HG02870 (cell line): ENCODE measurements around the gene WWOX.

Source experiments
- ATAC-seq: cut with Tn5 transposase; IDR thresholded peaks from one replicate; pipeline ENCODE4 v1.9.1; 2021; ENCODE audit warnings: mild to moderate bottlenecking, moderate library complexity; ENCODE audit not compliant: unreplicated experiment

Gene WWOX

GRCh38 chr16:78325468-78326352, 226.3 kb downstream of the WWOX start:
- no peak for ATAC-seq

GRCh38 chr16:78326731-78327130, 227.3 kb downstream of the WWOX start:
- ATAC-seq = no peak

GRCh38 chr16:78331731-78332130, 232.3 kb downstream of the WWOX start:
- no peak for ATAC-seq

- ATAC-seq = no peak
Observed at GRCh38 chr16:78333808-78334207, 234.4 kb downstream of the WWOX start.

- no peak for ATAC-seq
Observed at GRCh38 chr16:78340590-78340989, 241.1 kb downstream of the WWOX start.

- ATAC-seq = no peak
Observed at GRCh38 chr16:78348068-78348467, 248.6 kb downstream of the WWOX start.

- no peak for ATAC-seq
Observed at GRCh38 chr16:78348886-78349285, 249.4 kb downstream of the WWOX start.

GRCh38 chr16:78352184-78352583, 252.7 kb downstream of the WWOX start:
- no peak for ATAC-seq

GRCh38 chr16:78353640-78354275, 254.3 kb downstream of the WWOX start:
- ATAC-seq = no peak

- ATAC-seq = no peak
Observed at GRCh38 chr16:78362524-78363135, 263.2 kb downstream of the WWOX start.

GRCh38 chr16:78363843-78364555, 264.5 kb downstream of the WWOX start:
- no peak for ATAC-seq

GRCh38 chr16:78364556-78364880, 265.1 kb downstream of the WWOX start:
- ATAC-seq = no peak

GRCh38 chr16:78365366-78365765, 265.9 kb downstream of the WWOX start:
- no peak for ATAC-seq

GRCh38 chr16:78368121-78369102, 269.0 kb downstream of the WWOX start:
- ATAC-seq = no peak

GRCh38 chr16:78372277-78372676, 272.8 kb downstream of the WWOX start:
- ATAC-seq = no peak

GRCh38 chr16:78375055-78375679, 275.7 kb downstream of the WWOX start:
- no peak for ATAC-seq

- no peak for ATAC-seq
Observed at GRCh38 chr16:78376452-78376851, 277.0 kb downstream of the WWOX start.

GRCh38 chr16:78377312-78377711, 277.9 kb downstream of the WWOX start:
- ATAC-seq = no peak

- no peak for ATAC-seq
Observed at GRCh38 chr16:78381060-78381459, 281.6 kb downstream of the WWOX start.

- ATAC-seq = no peak
Observed at GRCh38 chr16:78383118-78383517, 283.7 kb downstream of the WWOX start.
